Measurements from ENCODE around the gene TEX19.
"Not testable (repeated sequence)": the region's sequence is repeated elsewhere in the genome, so short reads cannot be mapped to it uniquely, and the experiment has no call there.

TEX19 gene

DNA sequence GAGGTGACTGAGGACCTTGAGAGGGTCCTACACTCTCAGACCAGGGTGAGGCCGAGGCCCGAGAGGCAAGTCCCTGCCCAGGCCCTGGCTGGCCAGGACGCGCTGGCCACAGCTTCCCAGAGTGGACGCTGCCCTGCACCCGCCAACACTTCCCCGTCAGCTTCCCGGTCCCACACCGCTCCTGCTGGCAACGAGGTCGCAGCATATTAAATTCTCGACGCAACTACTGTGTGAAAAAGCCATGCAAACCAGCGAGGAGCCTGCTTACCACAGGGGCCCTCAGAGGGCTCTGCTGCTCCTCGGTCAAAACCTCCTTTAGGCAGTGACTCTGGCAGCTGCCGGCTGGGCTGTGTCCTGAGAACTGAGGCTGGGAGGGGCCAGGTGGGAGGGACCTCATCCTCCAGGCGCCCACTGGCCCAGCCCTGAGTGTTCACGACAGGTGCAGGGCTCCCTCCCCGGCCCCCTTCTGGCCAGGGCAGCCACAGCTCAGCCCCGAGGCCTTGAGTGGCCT lies 2.1 kb upstream of the TEX19 start:
- no peak for DNase-seq (ENCODE audit: low read depth)

DNA sequence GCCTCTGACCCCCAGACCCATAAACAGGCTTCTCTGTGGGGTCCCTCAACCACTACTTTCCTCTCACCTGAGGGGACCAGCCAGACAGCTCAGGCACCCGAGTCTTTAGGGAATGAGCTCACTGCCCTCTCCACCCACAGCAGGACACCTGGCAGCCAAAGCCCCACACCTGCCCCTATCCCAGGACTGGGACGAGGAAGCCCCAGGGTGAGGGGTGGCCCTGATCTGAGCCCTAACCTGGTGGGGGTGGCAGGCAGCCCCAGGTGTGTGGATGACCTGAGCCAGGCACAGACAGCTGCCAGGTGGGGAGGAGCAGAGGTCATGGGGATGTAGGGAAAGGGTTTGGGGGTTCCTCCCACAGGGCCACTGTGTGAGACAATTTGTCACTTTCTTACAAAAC lies 1.7 kb upstream of the TEX19 start:
- DNase-seq (ENCODE audit: low read depth), result no peak

DNA sequence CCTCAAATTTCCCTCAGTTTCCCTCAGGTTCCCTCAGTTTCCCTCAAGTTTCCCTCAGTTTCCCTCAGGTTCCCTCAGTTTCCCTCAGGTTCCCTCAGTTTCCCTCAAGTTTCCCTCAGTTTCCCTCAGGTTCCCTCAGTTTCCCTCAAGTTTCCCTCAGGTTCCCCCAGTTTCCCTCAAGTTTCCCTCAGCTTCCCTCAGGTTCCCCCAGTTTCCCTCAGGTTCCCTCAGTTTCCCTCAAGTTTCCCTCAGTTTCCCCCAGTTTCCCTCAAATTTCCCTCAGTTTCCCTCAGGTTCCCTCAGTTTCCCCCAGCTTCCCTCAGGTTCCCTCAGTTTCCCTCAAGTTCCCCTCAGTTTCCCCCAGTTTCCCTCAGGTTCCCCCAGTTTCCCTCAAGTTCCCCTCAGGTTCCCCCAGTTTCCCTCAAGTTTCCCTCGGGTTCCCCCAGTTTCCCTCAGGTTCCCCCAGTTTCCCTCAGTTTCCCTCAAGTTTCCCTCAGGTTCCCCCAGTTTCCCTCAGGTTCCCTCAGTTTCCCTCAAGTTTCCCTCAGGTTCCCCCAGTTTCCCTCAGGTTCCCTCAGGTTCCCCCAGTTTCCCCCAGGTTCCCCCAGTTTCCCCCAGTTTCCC lies 516 bp downstream of the TEX19 start:
- DNase-seq (ENCODE audit: low read depth), result not testable (repeated sequence)

DNA sequence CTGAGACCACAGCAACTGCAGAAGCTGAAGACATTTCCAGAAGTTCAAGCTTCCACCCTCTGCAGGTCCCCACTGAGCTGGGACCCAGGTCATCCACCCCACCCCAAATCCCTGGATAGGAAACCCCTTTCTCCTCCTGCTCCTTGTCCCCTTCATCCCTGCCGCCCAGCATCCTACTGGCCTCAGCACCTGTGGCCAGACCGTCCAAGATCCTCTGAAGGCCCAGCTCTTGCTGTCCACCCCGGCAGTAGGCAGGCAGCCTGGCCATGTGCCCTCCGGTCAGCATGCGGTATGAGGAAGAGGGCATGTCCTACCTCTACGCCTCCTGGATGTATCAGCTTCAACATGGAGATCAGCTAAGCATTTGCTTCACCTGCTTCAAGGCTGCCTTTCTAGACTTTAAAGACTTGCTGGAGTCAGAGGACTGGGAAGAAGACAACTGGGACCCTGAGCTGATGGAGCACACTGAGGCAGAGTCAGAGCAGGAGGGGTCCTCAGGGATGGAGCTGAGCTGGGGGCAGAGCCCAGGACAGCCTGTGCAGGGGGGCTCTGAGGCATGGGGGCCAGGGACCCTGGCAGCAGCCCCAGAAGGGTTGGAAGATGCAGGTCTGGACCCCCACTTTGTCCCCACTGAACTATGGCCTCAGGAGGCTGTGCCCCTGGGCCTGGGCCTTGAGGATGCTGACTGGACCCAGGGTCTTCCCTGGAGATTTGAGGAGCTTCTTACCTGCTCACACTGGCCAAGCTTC lies 3.0 kb downstream of the TEX19 start:
- DNase-seq (ENCODE audit: low read depth), result no peak

DNA sequence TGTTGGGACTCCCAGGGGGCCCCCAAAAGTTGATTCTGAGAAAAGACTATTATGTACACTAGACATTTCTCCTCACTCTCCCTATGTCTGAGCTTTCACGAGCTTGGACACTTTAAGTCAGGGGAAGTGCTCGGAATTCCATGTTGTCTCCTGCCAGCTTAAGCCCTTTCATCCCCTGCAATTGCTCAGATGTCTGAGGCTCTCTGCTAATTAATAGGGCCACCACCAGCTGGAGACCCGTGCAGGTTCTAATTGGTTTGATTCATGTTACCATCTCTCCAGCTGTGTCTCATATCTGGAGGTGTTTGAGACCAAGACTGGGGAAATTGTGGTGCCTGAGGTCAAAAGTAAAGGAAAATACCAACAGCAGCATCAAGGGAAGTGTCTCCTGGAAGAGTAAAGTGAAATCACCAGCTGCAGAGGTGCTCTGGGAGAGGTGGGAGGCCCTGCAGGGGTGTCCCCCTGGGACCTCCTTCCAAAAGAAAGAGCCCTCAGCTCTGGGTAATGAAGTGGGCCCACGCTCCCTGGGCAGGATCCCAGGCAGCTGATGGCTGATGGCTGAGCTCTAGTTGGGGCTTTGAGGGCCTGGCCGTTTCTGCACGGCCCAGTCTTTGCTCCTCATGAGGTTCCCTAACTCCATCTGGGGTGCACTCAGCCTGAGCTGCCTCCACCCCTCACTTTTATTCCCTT lies 6.7 kb downstream of the TEX19 start:
- DNase-seq (ENCODE audit: low read depth), result no peak

DNA sequence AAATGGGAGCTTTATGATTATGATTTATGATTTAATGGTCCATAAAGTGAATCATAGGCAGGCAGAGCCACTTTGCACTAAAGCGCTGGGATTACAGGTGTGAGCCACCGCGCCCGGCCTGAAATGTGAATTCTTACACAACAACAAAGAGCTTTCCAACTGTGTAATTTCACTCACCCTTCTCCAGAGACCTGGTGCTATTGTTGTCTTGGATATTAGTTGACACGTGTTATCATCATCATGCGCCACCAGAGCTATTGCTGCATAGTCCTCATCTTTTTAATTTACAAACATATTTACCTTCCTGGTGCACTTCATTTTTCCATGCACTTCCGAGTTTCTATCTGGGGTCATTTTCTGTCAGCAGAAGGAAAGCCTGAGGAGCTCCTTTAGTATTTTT lies 7.7 kb downstream of the TEX19 start:
- no peak for DNase-seq (ENCODE audit: low read depth)

DNA sequence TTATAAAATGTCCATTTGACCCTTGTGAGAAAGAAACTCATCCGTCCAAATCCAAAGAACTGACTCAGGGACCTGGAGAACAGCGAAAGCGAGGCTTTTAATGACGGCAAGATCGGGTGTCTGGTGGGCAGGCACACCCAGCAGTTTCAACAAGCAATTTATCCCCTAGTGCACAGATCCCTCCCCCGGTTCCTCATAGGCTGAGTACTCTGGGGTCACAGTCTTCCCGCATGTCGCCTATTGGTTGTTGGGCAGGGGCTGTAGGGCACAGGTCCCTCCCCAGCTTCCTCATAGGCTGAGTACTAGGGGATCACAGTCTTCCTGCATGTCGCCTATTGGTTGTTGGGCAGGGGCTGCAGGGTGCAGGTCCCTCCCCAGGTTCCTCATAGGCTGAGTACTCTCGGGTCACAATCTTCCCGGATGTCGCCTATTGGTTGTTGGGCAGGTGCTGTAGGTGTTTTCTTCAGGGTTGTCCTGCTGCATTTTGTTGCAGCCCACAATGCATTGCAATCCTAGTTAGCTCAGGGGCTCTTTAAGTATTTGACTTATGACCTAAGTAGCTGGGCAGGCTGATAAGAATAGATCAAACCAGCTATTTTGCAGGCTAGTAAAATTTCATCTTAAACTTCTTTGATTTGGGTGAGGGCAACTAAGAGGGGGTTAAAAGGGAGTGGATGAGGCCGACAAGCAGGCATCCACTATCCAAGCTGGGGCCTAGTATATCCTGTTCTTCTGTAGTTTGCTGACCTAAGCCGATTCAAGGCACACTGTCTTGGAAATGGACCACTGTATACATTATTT lies 8.9 kb downstream of the TEX19 start:
- no peak for DNase-seq (ENCODE audit: low read depth)

DNA sequence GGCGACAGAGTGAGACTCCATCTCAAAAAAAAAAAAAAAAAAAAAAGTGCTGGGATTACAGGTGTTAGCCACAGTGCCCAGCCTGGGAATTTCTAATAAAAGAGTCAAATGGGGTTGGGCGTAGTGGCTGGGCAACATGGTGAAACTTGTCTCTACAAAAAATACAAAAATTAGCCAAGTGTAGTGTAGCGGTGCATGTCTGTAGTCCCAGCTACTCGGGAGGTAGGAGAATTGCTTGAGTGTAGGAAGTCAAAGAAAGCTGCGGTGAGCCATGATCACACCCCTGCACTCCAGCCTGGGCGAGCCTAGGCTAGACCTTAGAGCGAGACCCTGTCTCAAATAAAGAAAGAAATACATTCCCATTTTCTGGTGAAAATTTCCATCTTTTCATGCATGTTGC lies 10.2 kb downstream of the TEX19 start:
- DNase-seq (ENCODE audit: low read depth), result no peak

DNA sequence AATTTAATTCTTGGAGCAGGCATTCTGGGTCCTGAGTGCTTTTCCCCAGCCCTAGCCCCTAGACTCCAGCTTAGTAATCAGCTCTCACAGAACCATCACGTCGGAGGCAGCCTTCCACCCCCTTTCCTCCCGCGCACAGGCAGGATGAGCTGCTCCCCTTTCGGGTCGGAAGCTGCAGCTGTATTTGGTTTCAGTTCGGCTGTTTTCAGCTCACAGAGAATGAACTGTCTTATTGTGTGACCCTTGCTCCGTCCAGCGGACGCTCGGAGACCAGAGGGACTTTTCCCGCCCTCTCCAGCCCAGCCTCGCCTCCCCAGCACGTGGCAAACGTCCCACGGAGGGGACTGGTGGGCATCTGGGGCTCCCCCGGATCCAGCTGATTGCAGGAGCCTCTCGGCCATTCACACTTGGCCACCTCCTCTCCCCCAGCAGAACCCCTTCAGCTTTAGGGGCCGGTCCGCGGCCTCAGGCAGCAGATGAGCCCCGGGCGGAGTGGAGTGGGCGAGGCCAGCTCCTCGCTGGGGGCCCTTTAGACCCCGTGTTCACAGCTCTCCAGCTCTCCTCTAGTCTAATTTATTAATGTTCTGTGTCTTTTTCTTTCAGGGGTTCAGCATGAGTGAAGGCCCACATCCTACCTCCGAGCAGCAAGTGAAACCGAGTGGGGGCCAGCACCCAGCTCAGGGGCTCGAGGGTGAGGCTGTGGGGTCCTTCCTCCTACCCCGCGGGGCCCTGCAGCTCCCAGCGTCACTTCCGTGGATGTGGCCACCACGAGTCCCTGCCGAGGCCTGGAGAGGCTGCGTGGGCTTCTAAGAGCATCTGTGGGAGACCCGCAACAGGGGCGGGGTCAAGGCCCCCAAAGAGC lies 11.7 kb downstream of the TEX19 start:
- DNase-seq (ENCODE audit: low read depth), result no peak

DNA sequence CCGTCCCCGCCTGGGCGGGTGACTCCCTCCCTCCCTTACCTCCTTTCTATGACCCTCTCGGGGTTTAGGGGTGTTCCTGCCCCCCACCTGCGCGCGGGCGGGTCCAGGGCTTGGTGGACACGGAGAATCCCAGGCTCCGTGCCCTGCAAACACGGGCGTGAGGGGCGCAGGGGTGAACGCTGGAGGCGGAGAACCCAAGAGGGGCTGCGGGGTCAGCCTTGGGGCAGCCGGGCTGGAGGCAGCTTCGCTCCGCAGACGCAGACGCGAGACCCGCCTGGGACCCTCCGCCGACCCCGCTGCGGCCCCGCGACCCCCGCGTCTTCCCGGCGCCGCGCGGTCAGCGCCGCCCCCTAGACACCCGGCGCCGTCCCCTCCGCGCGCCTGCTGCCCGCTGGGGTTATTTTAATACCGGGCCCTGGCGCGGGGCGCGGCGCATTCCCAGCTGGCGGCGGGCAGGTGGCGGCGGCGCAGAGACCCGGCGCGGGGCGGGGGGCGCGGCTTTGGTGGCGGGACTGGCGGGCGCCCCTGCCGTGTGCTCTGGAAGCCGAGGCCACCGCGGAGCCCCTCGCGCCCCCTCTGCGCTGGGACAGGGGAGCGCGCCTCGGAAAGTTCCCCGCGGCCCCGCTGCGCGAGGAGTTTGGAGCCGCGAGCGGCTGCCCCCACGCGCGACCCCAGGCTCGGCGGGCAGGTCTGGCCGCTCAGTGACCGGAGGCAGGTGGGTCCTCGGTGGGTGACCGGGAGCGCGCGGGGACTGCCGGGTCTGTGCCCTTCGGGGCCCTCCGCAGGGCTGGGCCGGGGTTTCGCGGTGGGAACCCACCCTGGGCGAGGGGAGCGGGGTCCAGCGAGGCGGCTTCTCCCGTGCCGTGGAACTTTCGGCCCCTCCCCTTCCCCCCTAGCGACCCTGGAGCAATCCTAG lies 12.5 kb downstream of the TEX19 start, which contains the start of gene UTS2R:
Gene UTS2R (plus strand): TSS at position 433 of the 916 bp plus-strand sequence. CDS start 2,560 bp downstream, outside the sequence.
- DNase-seq (ENCODE audit: low read depth), result no peak

DNA sequence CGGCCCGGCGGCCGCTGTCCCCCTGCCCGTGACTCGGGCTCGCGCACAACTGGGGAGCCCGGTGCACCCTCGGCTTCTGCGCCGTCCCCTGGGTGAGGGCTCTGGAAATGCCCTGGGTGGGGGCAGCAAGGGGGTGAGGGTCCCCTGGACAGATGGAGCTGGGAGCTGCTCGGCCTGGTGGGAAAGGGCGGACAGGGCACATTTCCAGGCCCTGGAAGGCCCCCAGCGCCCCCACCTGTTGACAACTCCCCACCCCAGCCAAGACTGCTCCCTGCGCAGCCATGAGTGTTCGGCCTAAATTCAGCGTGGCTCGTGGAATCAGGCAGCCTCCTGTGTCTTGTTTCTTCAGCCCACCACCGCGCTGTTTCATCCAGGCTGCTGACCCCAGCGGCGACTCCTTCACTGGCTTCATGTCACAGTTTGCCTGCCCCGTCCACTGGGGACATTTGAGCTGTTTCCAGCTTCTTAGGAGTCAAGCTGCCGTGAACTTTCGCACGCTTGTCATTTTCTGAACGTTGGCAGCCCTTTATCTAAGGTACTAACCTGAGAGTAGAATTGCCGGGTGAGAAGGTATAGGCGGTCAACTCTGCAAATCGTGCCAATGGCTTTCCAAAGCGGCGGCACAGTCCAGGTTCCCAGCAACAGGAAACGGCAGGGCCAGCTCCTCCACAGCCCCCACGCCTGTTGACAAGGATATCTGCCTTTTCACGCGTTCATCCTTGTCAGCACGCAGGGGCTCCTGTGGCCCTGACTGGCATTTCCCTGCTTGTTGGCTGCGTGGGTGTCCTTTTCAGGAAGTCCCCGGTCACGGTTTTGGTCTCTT lies 13.4 kb downstream of the TEX19 start:
- DNase-seq (ENCODE audit: low read depth), result no peak

DNA sequence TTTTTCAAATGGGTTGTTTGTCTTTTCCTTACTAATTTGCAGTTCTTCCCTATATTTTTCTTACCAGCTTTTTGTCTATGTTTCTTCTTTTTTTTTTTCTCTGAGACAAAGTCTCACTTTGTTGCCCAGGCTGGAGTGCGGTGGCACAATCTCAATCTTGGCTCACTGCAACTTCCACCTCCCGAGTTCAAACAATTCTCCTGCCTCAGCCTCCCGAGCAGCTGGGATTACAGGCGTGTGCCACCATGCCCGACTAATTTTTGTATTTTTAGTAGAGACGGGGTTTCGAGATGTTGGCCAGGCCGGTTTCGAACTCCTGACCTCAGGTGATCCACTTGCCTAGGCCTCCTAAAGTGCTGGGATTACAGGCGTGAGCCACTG lies 14.0 kb downstream of the TEX19 start:
- not testable (repeated sequence) for DNase-seq (ENCODE audit: low read depth)

DNA sequence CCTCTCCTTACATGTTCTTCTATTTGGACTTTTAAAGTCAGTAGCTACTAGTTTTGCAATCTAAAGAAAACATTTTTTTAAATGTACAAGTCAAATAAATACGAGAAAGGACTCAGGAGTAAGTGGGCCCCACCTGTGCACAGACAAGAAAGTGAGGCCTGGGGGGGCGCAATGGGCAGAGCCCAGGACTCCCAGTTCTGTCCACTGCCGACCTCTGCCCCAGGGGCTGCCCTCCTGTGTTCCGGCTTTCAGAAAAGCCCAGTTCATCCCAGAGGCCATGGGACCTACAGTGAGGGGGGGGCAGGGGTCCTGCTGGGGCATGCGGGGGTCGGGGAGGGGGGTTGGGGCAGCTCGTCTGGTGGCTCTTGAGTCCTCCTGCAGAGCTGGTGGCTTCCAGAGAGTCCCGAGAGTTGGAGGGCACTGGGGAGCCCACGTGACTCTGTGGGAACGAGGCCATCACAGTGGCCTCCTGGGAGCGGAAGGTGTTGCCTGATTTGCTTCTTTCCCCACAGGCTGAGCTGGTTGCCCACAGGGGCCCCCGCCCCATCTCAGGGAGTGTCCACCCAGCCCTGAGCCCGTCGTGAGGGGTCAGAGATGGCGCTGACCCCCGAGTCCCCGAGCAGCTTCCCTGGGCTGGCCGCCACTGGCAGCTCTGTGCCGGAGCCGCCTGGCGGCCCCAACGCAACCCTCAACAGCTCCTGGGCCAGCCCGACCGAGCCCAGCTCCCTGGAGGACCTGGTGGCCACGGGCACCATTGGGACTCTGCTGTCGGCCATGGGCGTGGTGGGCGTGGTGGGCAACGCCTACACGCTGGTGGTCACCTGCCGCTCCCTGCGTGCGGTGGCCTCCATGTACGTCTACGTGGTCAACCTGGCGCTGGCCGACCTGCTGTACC lies 14.9 kb downstream of the TEX19 start:
- no peak for DNase-seq (ENCODE audit: low read depth)

DNA sequence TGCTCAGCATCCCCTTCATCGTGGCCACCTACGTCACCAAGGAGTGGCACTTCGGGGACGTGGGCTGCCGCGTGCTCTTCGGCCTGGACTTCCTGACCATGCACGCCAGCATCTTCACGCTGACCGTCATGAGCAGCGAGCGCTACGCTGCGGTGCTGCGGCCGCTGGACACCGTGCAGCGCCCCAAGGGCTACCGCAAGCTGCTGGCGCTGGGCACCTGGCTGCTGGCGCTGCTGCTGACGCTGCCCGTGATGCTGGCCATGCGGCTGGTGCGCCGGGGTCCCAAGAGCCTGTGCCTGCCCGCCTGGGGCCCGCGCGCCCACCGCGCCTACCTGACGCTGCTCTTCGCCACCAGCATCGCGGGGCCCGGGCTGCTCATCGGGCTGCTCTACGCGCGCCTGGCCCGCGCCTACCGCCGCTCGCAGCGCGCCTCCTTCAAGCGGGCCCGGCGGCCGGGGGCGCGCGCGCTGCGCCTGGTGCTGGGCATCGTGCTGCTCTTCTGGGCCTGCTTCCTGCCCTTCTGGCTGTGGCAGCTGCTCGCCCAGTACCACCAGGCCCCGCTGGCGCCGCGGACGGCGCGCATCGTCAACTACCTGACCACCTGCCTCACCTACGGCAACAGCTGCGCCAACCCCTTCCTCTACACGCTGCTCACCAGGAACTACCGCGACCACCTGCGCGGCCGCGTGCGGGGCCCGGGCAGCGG lies 15.7 kb downstream of the TEX19 start:
- DNase-seq (ENCODE audit: low read depth), result no peak

DNA sequence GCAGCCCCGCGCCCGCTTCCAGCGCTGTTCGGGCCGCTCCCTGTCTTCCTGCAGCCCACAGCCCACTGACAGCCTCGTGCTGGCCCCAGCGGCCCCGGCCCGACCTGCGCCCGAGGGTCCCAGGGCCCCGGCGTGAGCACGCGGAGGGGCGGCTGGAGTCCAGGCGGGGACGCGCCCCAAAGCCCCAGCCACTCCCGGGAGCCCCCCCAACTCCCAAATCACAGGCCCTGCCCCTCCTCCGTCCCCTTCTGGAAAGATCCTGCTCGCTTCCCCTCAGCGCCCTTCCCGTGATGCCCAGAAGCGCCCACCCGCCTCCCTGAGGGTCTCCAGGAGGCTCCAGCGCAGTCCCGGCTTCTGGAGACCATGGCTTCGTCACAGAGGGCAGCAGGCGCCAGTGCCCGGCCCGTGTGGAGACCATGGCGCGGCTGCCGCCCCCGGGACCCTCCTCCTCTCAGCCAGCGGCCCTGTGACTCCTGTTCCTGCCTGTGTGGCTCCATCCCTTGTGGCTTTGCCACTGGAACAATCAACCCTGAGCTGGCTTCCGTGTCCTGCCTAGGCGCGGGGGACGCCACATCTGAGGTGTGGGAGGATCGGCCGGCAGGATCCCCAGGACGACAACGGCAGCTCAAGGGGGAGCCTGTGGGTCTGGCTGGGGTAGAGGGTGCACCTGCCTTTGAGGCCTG lies 16.5 kb downstream of the TEX19 start:
- no peak for DNase-seq (ENCODE audit: low read depth)

DNA sequence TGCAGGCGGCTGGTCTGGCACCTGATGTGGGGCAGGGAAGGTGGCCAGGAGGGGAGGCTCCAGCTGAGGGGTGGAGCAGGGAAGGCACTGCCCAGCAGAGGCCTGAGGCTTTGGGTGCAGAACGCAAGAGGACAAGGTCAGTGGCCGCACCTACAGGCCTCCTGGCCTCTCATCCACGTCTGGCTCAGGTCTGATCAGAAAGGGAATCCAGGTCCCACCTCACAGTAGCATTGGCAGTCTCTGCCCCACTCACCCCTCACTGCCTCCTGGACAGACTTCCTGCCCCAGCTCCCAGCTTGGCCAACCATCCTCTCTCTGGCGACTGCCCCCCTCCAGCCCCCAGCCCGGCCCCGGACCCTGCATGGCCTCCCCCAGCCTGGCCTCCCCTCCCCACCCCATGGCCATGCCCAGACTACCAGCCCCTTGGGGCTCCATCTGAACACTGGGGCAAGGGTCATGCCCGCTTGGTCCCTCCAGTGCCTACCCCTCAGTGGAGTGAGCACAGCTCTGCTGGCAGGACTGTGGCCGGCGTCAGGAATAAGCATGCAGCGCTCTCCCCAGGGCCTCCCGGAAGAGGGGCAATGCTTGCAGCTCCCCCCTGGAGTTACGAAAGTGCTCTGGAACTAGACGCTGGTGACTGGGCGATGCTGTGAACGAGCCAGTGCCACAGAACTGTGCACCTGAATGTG lies 17.1 kb downstream of the TEX19 start:
- no peak for DNase-seq (ENCODE audit: low read depth)
